COLO668 (cell line): Measurements from ENCODE around the gene PKP1.

ENCODE experiments used
- DNase-seq: peaks from one replicate; lab custom pipeline; 2025; ENCODE audit not compliant: unreplicated experiment; lab: John Stamatoyannopoulos, UW

Gene PKP1

DNA sequence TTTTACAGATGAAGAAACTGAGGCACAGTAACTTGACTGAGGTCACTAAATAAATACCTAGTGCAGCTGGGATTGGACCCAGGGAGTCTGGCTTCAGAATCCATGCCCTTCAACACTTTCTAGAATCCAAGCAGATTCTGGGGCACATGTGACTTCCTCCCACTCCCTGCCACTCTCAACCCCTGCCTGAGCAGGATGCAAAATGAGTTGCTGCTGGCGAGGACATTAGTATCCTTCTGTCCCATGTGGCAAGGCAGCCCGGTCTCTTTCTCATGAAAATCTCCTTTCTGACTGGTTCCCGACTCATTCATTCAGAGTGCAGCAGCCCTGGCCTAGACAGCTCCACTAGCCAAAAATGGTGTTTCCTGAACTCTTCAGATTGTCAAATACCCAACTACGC, 65.8 kb downstream of the PKP1 start:
- no peak for DNase-seq

DNA sequence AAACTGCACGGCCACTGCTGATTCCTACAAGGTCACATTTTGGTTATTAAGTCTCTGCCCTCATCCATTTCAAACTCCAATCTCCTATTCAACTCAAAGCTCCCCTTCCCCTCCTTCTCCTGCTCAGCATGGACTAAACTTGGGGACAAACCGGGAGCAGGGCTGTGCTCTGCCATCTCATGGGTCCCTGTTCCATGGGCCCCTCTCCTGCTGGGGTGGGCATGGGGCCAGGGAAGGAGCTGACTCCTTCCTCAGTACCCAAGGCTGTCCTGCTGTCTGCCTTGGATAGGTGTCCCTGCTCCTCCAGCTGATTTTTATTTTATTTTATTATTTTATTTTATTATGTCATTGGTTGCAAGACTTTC, 67.0 kb downstream of the PKP1 start:
- DNase-seq = no peak

- no peak for DNase-seq
Observed at GRCh38 chr1:201350884-201351283, 67.6 kb downstream of the PKP1 start.

DNA sequence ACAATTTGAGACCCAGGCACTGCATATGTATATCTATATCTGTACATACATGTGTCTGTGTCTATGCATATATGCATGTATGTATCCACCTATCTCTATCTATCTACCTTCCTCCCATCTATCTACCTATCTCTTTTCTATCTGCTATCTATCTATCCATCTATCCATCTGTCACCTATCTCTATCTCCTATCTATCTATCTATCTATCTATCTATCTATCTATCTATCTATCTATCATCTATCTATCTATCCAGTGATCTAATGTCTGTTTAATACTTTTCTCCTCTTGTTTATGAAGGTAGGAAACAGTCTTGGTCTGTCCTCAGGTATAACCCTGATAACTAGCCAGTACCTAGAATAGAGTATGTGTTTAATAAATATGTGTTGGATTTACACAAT, 68.3 kb downstream of the PKP1 start:
- DNase-seq = no peak

DNA sequence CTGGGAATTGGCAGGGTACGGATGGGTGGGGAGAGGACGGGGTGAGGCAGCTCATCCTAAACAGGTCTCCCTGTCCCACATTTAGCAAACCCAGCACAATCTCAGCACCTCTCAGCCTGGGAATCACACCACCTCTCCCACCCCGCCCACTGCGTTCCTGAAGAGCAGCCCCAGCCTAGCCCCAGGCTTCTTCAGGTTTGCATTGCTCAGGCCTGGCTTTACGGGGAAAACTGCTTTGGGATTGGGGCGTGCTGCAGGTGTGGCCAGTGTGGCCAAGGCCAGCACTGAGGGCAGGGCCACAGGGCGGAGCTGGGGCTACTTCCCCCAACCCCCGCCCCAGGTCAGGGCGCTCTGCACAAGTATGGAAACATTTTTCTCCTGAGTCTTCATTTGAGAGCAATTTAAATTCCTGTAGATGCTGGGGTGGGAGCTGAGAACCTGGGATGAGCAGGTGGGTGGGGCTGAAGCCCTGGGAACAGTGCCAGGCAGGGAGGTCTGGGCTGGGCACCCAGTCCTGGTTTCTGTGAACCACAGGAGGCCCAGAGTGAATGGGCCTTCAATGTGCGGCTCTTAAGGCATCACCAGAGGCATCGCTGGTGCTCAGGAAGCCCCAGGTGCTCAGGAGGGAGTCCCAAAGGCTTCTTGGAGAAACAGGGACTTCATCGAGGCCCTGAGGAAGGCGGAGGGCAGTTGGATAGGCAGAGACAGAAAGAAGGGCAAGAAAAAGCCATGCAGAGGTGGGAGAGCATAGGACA, 70.1 kb downstream of the PKP1 start:
- DNase-seq = no peak

- no peak for DNase-seq
Observed at GRCh38 chr1:201354151-201354900, 71.0 kb downstream of the PKP1 start.

DNA sequence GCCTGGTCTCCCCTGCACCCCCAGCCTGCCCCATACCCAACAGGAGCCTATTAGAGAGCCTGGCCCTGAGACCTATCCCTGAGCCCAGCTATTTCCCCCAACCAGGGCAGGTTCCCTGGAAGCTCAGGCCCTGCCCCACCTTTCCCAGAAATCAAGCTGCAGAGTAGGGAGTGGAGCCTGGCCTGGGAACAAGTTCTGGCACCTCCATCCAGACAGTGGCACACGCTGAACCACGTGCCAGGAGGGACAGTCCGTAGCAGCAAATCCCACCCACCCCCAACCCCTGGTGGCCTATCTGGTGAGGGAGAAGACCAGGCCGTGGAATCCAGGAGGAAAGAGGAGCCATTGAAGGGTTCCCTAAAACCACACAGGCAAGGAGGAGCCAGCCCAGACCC, 71.6 kb downstream of the PKP1 start:
- DNase-seq = no peak

- DNase-seq = no peak
Observed at GRCh38 chr1:201355471-201355870, 72.2 kb downstream of the PKP1 start.

- no peak for DNase-seq
Observed at GRCh38 chr1:201356236-201356635, 72.9 kb downstream of the PKP1 start.

DNA sequence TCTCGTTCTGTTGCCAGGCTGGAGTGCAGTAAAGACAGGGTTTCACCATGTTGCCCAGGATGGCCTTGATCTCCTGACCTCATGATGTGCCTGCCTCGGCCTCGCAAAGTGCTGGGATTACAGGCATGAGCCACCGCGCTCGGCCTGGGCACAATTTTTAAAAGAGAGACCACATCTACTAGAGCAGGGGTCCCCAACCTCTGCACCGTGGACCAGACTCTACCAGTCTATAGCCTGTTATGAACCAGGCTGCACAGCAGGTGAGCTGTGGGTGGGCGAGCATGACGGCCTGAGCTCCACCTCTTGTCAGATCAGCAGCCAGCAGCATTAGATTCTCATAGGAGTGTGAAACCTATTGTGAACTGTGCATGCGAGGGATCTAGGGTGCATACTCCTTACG, 73.4 kb downstream of the PKP1 start:
- DNase-seq = no peak

DNA sequence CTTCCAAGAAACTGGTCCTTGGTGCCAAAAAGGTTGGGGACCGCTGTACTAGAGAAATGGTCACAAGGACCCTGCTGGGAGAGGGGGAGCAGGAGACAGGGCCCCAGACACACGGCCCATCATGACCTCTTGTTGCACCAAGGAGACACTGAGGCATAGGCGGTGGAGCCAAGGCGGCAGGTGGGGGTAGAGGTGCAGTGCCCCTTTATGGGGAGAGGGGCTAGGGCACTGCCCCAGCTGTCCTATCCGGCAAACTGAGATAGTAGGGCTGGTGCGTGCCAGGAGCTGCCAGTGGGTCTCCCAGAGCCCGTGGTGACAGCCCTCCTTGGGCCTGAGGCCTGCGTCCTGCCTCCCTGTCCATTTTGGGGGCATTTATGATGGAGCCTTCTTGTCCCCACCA, 73.9 kb downstream of the PKP1 start:
- DNase-seq = no peak

- no peak for DNase-seq
Observed at GRCh38 chr1:201357636-201358348, 74.5 kb downstream of the PKP1 start.

DNA sequence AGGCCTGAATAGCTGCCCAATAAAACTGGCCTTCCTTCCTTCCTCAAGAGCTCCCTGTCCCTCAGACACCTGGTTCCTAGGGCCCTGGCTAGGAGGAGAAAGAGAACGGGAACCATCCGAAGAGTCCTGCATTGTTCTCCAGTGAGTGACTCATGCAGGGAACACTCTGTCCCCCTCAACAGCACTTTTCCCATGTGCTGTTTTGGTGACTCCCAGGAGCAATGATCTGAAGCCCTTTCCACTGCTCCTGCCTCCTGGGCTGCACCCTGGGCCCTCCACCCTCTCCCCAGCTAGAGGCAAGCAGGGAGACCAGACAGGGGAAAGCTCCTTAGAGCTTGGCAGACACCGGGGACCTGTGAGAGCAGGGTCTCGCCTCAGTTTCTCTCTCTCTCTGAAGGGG, 75.3 kb downstream of the PKP1 start:
- DNase-seq = no peak

- DNase-seq = no peak
Observed at GRCh38 chr1:201359031-201359872, 75.9 kb downstream of the PKP1 start.

DNA sequence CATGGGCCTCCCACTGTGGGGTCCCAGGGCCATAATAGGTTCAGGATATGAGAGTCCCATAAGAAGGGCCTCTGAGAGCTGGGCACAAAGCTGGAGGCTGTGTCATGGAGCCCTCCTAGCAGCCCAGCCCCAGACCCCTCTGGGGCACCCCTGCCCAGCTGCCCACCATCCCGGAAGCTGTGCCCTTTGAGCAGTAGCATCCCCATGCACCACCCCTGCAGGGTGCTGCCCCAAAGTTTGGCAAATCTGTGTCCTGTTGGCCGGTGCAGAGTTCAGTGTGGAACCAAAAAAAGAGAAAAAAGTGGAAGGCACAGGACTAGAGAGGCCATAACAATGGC, 76.5 kb downstream of the PKP1 start:
- DNase-seq = no peak

DNA sequence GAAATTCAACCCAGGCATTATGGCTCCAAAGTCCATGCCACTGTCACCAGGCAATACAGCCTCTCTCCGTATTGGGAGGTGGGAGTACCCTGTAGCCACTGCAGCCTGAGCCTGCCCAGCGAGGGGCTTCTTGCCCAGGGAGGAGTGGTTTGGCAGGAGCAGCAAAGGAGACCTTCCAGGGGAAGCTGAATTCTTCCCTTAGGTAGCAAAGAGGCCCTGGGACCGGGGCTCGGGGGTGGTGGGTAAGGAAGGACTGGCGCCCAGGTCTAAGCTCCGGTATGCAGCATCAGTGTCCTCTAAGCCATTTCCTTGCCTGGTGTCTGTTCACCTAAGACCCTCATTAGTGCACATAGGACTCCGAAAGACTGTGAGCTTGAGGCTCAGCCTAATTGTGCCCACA, 77.2 kb downstream of the PKP1 start:
- no peak for DNase-seq

DNA sequence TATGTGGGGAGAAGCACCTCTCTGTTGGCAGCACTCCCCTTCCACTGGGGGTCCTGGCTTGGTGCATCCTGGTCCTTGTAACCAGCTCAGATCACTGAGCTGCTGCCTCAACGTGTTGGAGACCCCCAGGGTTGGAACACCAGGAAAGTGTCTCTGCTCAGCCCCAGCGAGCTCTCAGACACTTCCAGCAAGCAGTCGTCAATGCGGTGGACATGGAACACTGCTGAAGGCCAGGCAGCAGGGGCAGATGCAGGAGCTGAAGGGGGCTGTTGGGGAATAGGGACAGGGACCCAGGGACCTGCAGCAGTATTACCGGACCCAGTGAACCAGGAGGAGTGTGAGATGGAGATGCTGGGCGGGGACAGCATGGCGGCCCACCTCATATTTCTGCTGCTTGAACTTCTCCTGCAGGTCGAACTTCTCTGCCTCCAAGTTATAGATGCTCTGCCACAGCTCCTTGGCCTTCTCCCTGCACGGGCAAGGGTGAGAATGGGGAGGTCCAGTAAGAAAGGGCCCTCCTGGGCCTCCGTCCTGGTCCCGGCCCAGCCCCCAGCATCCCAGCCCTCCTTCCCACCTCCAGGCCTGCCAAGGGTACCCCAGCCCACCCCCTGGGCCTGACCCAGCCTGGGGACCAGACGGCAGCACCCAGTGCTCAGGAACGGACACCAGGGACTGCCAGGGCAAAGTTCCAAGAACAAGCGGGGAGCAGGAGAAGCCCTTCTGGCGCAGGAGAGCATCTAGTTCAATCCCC, 77.8 kb downstream of the PKP1 start:
- DNase-seq = no peak

- DNase-seq = peak; percentile 44
Observed at GRCh38 chr1:201361652-201362504, 78.6 kb downstream of the PKP1 start.

DNA sequence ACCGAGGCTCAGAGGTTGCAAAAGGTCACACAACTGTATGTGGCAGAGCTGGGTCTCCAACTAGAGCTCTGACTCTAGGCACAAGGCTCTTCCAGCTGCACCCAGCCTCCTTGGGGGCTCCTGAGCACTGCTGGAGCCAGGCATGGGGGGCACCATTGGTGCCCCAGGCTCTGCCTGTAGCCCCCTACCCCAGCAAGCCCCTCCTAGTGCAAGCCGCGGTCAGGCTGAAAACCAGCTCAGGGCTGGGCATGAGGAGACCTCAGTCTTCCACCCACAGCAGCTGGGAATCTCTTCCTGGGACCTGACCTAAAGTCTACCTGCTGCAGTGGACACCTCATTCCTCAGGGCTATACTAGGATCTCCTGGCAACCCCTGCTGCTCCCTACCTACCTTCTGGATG, 79.6 kb downstream of the PKP1 start:
- DNase-seq = no peak

DNA sequence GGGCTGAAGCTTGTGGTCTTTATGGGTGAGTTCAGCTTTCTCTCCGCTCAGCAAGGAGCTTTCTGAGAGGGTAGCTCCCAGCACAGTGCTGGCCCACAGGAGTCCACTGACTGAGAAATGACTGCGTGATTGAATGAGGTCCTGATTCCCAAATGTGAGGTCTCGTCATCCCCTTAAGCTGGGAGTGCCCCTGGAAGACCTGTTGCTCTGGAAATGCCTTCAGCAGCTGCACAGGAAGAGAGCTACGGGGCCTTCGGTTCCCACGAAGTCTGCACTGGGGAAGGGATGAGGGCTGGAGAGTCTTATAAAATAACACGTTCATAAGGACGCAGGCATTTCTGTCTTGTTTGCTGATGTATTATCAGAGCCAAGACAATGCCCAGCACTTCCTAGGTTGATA, 80.2 kb downstream of the PKP1 start:
- DNase-seq = no peak
